GM10266 (cell line): ENCODE data around the gene RFLNA.

Experiments
- DNase-seq: peaks from one replicate; pipeline ENCODE4 v3.0.0; 2012; ENCODE audit errors: extremely low spot score
- CTCF ChIP-seq: IDR thresholded peaks from 2 replicates; pipeline ENCODE4 v1.5.1; 2012; ENCODE audit warnings: mild to moderate bottlenecking, low read depth; ENCODE audit not compliant: control insufficient read depth, insufficient read depth; ENCODE audit errors: missing control alignments

Gene RFLNA

GRCh38 chr12:124295431-124296058 is 652 bp downstream of the RFLNA start:
- no peak for TF ChIP-seq CTCF
- no peak for DNase-seq

- TF ChIP-seq CTCF, result no peak
- DNase-seq, result no peak
These were observed 1.5 kb downstream of the RFLNA start for GRCh38 chr12:124296295-124296915.

GRCh38 chr12:124296916-124297351 is 2.0 kb downstream of the RFLNA start:
- TF ChIP-seq CTCF, result no peak
- no peak for DNase-seq

GRCh38 chr12:124297389-124297788 is 2.5 kb downstream of the RFLNA start:
- DNase-seq, result no peak
- TF ChIP-seq CTCF, result no peak

GRCh38 chr12:124297856-124298255 is 3.0 kb downstream of the RFLNA start:
- no peak for TF ChIP-seq CTCF
- no peak for DNase-seq

- no peak for DNase-seq
- no peak for TF ChIP-seq CTCF
These were observed 4.0 kb downstream of the RFLNA start for GRCh38 chr12:124298685-124299410.
